A549 (cell line): Measurements from ENCODE around the gene ABCC4.

Experiments used
- BHLHE40 ChIP-seq: IDR thresholded peaks from 2 replicates; pipeline ENCODE4 v1.6.1; 2012; ENCODE audit warnings: low read depth, low read length, inconsistent platforms
- KDM1A ChIP-seq: fragments of 200-600 bp; sonication (generic); IDR thresholded peaks from 2 replicates; pipeline ENCODE4 v1.6.1; 2016; ENCODE audit warnings: low read depth, mild to moderate bottlenecking
- POLR2A ChIP-seq: IDR thresholded peaks from 2 replicates; pipeline ENCODE4 v1.6.1; 2012; ENCODE audit warnings: mild to moderate bottlenecking, low read length
- USF2 ChIP-seq: fragments of 450-650 bp; IDR thresholded peaks from 2 replicates; pipeline ENCODE4 v1.6.1; 2014; ENCODE audit warnings: antibody characterized with exemption
- ZFP36 ChIP-seq: fragments of 450-650 bp; IDR thresholded peaks from 2 replicates; pipeline ENCODE4 v1.6.1; 2014; ENCODE audit warnings: borderline replicate concordance; ENCODE audit not compliant: partially characterized antibody
- TF ChIP-seq, protein P1 (sequence below): fragments of >200 bp; sonication (Bioruptor Twin); formaldehyde crosslinking; IDR thresholded peaks from 3 replicates; pipeline ENCODE4 v1.5.1; 2016
- TF ChIP-seq, protein P2 (sequence below): IDR thresholded peaks from 2 replicates; pipeline ENCODE4 v1.6.1; 2012
- TF ChIP-seq, protein P3 (sequence below): fragments of 250-450 bp; sonication (Bioruptor Pico); IDR thresholded peaks from 2 replicates; pipeline ENCODE4 v1.5.0; 2021; ENCODE audit warnings: mild to moderate bottlenecking, moderate library complexity, borderline replicate concordance

- TF ChIP-seq, protein P1, sequence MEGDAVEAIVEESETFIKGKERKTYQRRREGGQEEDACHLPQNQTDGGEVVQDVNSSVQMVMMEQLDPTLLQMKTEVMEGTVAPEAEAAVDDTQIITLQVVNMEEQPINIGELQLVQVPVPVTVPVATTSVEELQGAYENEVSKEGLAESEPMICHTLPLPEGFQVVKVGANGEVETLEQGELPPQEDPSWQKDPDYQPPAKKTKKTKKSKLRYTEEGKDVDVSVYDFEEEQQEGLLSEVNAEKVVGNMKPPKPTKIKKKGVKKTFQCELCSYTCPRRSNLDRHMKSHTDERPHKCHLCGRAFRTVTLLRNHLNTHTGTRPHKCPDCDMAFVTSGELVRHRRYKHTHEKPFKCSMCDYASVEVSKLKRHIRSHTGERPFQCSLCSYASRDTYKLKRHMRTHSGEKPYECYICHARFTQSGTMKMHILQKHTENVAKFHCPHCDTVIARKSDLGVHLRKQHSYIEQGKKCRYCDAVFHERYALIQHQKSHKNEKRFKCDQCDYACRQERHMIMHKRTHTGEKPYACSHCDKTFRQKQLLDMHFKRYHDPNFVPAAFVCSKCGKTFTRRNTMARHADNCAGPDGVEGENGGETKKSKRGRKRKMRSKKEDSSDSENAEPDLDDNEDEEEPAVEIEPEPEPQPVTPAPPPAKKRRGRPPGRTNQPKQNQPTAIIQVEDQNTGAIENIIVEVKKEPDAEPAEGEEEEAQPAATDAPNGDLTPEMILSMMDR = no peak
- no peak for TF ChIP-seq POLR2A
- no peak for TF ChIP-seq USF2
- TF ChIP-seq, protein P2, sequence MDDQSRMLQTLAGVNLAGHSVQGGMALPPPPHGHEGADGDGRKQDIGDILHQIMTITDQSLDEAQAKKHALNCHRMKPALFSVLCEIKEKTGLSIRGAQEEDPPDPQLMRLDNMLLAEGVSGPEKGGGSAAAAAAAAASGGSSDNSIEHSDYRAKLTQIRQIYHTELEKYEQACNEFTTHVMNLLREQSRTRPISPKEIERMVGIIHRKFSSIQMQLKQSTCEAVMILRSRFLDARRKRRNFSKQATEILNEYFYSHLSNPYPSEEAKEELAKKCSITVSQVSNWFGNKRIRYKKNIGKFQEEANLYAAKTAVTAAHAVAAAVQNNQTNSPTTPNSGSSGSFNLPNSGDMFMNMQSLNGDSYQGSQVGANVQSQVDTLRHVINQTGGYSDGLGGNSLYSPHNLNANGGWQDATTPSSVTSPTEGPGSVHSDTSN = no peak
- TF ChIP-seq BHLHE40 = no peak
- no peak for TF ChIP-seq KDM1A
- no peak for TF ChIP-seq ZFP36
- TF ChIP-seq, protein P3, sequence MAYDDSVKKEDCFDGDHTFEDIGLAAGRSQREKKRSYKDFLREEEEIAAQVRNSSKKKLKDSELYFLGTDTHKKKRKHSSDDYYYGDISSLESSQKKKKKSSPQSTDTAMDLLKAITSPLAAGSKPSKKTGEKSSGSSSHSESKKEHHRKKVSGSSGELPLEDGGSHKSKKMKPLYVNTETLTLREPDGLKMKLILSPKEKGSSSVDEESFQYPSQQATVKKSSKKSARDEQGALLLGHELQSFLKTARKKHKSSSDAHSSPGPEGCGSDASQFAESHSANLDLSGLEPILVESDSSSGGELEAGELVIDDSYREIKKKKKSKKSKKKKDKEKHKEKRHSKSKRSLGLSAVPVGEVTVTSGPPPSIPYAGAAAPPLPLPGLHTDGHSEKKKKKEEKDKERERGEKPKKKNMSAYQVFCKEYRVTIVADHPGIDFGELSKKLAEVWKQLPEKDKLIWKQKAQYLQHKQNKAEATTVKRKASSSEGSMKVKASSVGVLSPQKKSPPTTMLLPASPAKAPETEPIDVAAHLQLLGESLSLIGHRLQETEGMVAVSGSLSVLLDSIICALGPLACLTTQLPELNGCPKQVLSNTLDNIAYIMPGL = no peak
Measured at GRCh38 chr13:95269756-95270155, 31.5 kb downstream of the ABCC4 start.
